AG04450 (cell line): Measurements from ENCODE around the gene ZC3H13. TPM values are rescaled to one million over a fixed set of nuclear protein-coding genes. Genes with fewer than 3 reads are reported as not detected.

Experiments
- CTCF ChIA-PET: fragments of 300-600, 350-600 bp; formaldehyde crosslinking; extraction: SDS; loops from one replicate; lab custom pipeline; 2022; ENCODE audit warnings: antibody characterized with exemption, inconsistent platforms; lab: Charles Lee
- POLR2A ChIA-PET: fragments of 350-600 bp; formaldehyde crosslinking; extraction: SDS; loops from one replicate; lab custom pipeline; 2021; ENCODE audit warnings: antibody characterized with exemption, inconsistent platforms; lab: Yijun Ruan, JAX
- DNase-seq: peaks from one replicate; pipeline ENCODE4 v3.0.0-alpha.2; 2011; ENCODE audit warnings: low read depth, low spot score
- H3K27ac ChIP-seq: one replicate; pipeline ENCODE4 v1.5.1; 2012; ENCODE audit warnings: low read depth, low read length, control low read depth
- H3K27me3 ChIP-seq: one replicate; pipeline ENCODE4 v1.6.0; 2012; ENCODE audit warnings: low read length; ENCODE audit not compliant: control insufficient read depth, insufficient read depth
- H3K4me3 ChIP-seq: 2 replicates; pipeline ENCODE4 v1.5.1; 2011; ENCODE audit warnings: mild to moderate bottlenecking, low read depth, low read length, control low read depth
- H3K9me3 ChIP-seq: 2 replicates; pipeline ENCODE4 v1.5.1; 2012; ENCODE audit warnings: low read length; ENCODE audit not compliant: control insufficient read depth, insufficient read depth
- polyA plus RNA-seq: library from polyadenylated mRNA; depleted of rRNA; stranded (reverse); fragments of >200 nt; gene quantifications from 2 replicates; pipeline ENCODE4 v1.2.3, GENCODE V29; 2011
- TF ChIP-seq, protein P1 (sequence below): IDR thresholded peaks from 2 replicates; pipeline ENCODE4 v1.5.1; 2011; ENCODE audit warnings: low read depth, low read length, control low read depth, inconsistent platforms

The ZC3H13 gene
- polyA plus RNA-seq, 1 experiment = 10.6 TPM

DNA sequence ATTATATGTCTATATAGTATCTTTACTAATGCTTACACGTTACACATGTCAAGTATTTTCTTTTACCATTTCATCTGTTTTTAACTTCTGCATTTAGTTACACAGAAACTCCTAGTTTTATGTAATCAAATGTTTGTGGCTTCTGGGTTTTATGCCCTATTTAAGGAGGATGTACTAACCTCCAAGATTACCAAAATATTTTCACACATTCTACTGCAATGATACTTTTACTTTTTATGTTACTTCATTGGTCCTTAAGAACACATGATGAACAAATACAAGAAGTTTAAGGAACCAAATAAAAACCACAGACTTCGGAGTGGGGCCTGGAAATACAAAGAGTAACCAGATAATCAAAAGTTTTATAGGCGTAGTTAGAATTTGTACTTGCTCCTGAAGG, 37.2 kb downstream of the ZC3H13 start:
- Histone ChIP-seq H3K27ac (no peak overlapping the region), H3K9me3 (no peaks in the 10 kb centered on the region), H3K4me3 (no peak overlapping the region), H3K27me3 (no peaks in the 10 kb centered on the region)
- ChIA-PET CTCF (no interaction called here), POLR2A (no interaction called here)
- no peak for DNase-seq
- TF ChIP-seq, protein P1, sequence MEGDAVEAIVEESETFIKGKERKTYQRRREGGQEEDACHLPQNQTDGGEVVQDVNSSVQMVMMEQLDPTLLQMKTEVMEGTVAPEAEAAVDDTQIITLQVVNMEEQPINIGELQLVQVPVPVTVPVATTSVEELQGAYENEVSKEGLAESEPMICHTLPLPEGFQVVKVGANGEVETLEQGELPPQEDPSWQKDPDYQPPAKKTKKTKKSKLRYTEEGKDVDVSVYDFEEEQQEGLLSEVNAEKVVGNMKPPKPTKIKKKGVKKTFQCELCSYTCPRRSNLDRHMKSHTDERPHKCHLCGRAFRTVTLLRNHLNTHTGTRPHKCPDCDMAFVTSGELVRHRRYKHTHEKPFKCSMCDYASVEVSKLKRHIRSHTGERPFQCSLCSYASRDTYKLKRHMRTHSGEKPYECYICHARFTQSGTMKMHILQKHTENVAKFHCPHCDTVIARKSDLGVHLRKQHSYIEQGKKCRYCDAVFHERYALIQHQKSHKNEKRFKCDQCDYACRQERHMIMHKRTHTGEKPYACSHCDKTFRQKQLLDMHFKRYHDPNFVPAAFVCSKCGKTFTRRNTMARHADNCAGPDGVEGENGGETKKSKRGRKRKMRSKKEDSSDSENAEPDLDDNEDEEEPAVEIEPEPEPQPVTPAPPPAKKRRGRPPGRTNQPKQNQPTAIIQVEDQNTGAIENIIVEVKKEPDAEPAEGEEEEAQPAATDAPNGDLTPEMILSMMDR = no peak

DNA sequence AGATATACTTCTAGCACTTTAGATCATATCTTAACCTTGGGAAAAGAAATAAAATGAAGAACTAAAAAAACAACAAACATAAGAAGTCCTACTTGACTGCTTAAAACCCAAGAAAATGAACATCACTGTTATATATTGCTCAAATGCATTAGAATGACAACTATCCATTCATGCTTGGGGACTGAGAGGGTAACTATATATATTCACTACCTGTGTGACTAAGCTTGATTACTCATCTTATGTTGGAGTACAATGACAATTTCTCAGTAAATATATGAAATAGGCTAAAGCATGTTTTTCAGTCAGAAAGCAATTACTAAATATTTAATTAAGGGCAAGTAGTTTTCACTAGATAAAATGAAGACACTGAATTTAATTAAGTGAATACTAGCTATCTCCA, 40.1 kb downstream of the ZC3H13 start:
- ChIA-PET POLR2A (no interaction called here), CTCF (no interaction called here)
- Histone ChIP-seq H3K4me3 (no peak overlapping the region), H3K9me3 (no peaks in the 10 kb centered on the region), H3K27ac (no peak overlapping the region), H3K27me3 (no peaks in the 10 kb centered on the region)
- DNase-seq = no peak
- TF ChIP-seq, protein P1 = no peak

DNA sequence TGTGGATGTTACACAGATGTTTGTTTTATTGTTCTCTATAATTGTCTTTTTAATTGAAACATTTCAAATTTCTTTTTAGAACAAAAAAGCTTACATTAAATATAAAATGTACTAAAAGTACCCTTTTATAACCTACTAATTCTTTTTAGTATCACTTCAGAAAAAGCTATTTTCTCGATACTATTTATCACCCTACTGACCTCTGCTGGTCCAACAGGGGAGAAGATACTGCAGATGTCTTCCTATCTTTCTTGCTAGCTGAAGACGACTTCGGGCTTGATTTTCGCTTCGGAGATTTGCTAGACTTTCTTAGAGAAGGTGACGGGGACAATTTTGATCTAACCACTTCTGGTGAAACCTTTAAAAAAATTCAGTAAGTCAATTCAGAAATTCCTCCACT, 42.4 kb downstream of the ZC3H13 start:
- Histone ChIP-seq H3K27ac (no peak overlapping the region), H3K27me3 (no peaks in the 10 kb centered on the region), H3K9me3 (no peaks in the 10 kb centered on the region), H3K4me3 (no peak overlapping the region)
- TF ChIP-seq, protein P1 = peak; percentile 39
- DNase-seq = no peak
- POLR2A ChIA-PET = no interaction called here
- CTCF ChIA-PET = interaction anchor here (0.5 to 1.3 kb wide), 5 partner anchors 9 to 498 kb away, joined by 3 read pairs; no protein-coding TSS in a partner anchor

DNA sequence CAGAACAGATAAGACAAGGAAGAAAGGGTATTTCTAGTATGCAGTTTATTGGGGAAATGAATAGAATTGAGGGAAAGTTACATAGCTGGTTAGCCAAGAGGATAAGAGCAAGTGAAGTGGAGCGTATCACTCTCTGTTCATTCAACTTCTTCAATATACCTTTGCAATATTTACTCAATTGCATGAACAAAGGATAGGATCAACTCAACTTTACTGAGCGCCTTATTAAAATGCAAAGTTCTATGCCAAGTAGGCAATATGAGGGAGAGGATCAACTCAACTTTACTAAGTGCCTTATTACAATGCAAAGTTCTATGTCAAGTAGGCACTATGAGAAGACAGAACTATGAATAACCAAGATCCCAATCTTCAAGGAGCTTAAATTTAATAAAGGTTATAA, 43.9 kb downstream of the ZC3H13 start:
- H3K9me3 ChIP-seq = no peaks in the 10 kb centered on the region
- ChIA-PET CTCF (no interaction called here), POLR2A (no interaction called here)
- H3K27ac ChIP-seq = no peak overlapping the region
- TF ChIP-seq, protein P1 = no peak
- H3K4me3 ChIP-seq = no peak overlapping the region
- no peaks in the 10 kb centered on the region for H3K27me3 ChIP-seq
- no peak for DNase-seq

GRCh38 chr13:46006688-46007452, 45.7 kb downstream of the ZC3H13 start:
- Histone ChIP-seq H3K27ac (no peak overlapping the region), H3K9me3 (no peaks in the 10 kb centered on the region), H3K27me3 (no peaks in the 10 kb centered on the region), H3K4me3 (no peak overlapping the region)
- TF ChIP-seq, protein P1 = no peak
- DNase-seq = no peak
- ChIA-PET CTCF (no interaction called here), POLR2A (no interaction called here)
